ENCODE results near the gene TADA1.

DNA sequence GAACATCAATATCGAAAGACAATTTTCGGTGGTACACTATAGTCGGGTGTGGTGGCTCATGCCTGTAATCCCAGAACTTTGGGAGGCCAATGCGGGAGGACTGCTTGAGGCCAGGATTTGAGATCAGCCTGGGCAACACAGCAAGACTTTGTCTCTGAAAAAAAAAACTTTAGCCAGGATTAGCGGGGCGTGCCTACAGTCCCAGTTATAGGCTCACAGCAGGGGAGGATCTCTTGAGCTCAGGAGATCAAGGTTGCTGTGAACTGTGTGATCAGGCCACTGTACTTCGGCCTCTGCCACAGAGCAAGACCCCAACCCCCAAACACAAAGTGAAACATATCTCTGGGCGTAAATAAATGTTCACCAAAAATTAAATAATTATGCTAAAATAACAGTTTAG, 1.6 kb downstream of the TADA1 start:
- TF ChIP-seq TAF1 (IDR thresholded peaks at IDR 0.05; ENCODE audit: borderline replicate concordance, low read depth, low read length) = no peak
- TF ChIP-seq POLR2AphosphoS5 (IDR thresholded peaks at IDR 0.05; ENCODE audit: low read depth, low read length) = no peak
- TF ChIP-seq POLR2A (IDR thresholded peaks at IDR 0.05; ENCODE audit: low read depth, low read length) = no peak
